Stimulated activated naive CD8-positive, alpha-beta T cell treated with anti-CD3 and anti-CD28 coated beads, Interleukin-15, amount 100 ng/mL, for 72 hours (primary cell): Measurements from ENCODE around the gene JARID2.
"Not testable (repeated sequence)": the region's sequence is repeated elsewhere in the genome, so short reads cannot be mapped to it uniquely, and the experiment has no call there.

Source experiments
- ATAC-seq: fragments of 150-1000 bp; cut with Tn5 transposase; 2 replicates; pipeline ENCODE4 v1.10.0; 2021; ENCODE audit warnings: mild to moderate bottlenecking, moderate library complexity
- DNase-seq, 2 donors: peaks; one replicate each; pipeline ENCODE4 v3.0.0; 2021 to 2022
- H3K27ac Mint-ChIP-seq, 2 donors: one replicate each; pipeline ENCODE4 v1.8.0; 2022; ENCODE audit warnings: mild to moderate bottlenecking in 2 of 2, mixed read lengths in 2 of 2, moderate library complexity in 2 of 2
- H3K27me3 Mint-ChIP-seq: one replicate; pipeline ENCODE4 v1.8.0; 2022; ENCODE audit warnings: mixed read lengths
- H3K4me1 Mint-ChIP-seq: one replicate; pipeline ENCODE4 v1.8.0; 2022; ENCODE audit warnings: mild to moderate bottlenecking, mixed read lengths
- H3K4me3 Mint-ChIP-seq, 2 donors: one replicate each; pipeline ENCODE4 v1.8.0; 2022; ENCODE audit warnings: mild to moderate bottlenecking in 2 of 2, mixed read lengths in 2 of 2, moderate library complexity in 1 of 2
- H3K9me3 Mint-ChIP-seq, 2 donors: one replicate each; pipeline ENCODE4 v1.8.0; 2022; ENCODE audit warnings: mixed read lengths in 2 of 2

Gene JARID2

DNA sequence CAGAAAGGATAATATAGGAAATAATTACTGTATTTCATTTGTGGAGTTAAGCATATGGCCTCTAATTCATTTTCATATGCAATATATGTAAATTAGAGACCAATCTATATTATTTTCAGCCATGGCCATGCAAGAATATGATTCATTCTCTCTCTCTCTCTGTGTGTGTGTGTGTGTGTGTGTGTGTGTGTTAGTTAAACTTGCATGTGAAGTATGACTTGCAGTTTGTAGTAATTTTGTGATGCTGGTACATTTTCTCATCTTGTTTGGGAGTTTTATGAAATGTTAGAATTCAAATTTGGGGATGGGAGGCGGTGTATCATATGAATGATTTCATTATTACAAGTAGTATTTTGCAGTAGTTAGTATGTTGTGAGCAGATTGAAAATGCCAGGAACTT, 74.8 kb downstream of the JARID2 start:
- Mint-ChIP-seq H3K9me3 (no peaks in the 10 kb centered on the region), H3K27ac (peak overlapping the region; percentile 45 to 91), H3K4me3 (peak overlapping the region; percentile 74 to 81), H3K27me3 (no peaks in the 10 kb centered on the region), H3K4me1 (peaks cover 96% of the 10 kb centered on the region)
- ATAC-seq = no peak
- DNase-seq = no peak

DNA sequence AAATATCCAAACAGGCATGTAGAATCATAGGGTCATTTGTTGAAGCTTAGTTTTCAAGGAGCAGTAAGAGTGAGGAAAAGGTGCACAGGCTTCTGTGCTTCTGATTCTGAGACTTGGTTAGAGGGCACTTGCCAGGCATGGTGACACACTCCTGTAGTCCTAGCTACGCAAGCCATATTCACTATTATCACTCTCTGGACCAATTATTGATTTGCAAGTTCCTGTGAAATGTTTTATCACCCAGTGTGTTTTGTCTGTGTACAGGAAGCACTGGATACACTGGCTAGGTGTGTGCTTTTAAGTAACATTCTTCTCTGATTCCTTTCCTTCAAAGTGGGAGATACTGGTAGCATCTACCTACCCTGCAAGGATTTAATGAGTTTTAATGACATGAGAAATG, 76.3 kb downstream of the JARID2 start:
- peak overlapping the region in 1 of 2 donors; percentile 64 for H3K27ac Mint-ChIP-seq
- no peaks in the 10 kb centered on the region for H3K27me3 Mint-ChIP-seq
- no peak for DNase-seq
- H3K9me3 Mint-ChIP-seq = no peaks in the 10 kb centered on the region
- peak overlapping the region; percentile 35 to 81 for H3K4me3 Mint-ChIP-seq
- no peak for ATAC-seq
- H3K4me1 Mint-ChIP-seq = peaks cover 96% of the 10 kb centered on the region

DNA sequence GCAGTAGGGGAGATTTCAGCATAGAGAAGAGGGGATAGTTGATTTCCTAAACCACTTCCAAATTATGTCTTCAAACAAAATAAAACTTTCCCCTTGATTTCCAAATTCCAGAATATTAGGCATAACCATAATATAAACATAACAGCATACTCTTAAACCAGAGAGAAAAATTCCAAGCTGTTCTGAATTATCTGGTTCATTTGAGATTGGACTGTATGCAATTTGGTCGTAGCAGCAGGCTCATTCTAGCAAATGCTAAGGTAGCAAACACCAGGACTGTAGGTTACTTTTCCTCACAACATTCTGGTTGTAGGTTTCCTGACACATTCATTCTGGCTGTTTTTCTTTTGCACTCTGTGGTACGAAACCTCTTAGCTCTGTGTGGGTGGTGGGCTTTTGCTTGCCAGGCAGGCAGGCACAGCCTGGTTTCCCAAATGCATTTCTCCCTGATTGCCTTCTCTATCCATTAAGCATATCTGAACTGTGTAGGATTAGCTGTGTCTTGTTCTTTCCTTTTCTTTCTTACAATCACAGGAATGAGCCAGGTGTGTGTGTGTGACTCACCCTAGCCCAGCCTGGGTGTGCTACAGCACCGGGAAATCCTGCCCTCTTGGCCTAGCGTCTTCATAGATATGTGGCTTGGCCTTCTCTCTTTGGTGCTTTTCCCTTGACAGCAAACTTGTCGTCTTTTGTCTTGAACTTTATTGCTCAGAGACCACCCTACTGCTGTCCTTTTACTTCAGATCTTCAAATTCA, 77.1 kb downstream of the JARID2 start:
- no peak for ATAC-seq
- no peak for DNase-seq
- Mint-ChIP-seq H3K27me3 (no peaks in the 10 kb centered on the region), H3K9me3 (no peaks in the 10 kb centered on the region), H3K4me1 (peaks cover 96% of the 10 kb centered on the region), H3K4me3 (peak overlapping the region; percentile 53 to 81), H3K27ac (peak overlapping the region; percentile 59 to 77)

DNA sequence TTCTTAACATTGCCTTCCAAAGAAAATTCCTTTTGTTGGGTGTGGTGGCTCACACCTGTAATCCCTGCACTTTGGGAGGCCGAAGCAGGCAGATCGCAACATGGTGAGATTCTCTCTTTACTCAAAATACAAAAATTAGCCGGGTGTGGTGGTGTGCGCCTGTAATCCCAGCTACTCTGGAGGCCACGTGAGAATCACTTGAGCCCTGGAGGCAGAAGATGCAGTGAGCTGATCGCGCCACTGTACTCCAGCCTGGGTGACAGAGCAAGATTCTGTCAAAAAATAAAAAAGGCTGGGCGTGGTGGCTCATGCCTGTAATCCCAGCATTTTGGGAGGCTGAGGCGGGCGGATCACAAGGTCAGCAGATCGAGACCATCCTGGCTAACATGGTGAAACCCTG, 77.7 kb downstream of the JARID2 start:
- DNase-seq, ATAC-seq, H3K9me3 Mint-ChIP-seq, H3K27me3 Mint-ChIP-seq: not testable (repeated sequence)
- Mint-ChIP-seq H3K4me1 (peaks cover 96% of the 10 kb centered on the region), H3K4me3 (peak overlapping the region in 1 of 2 donors; percentile 81), H3K27ac (peak overlapping the region; percentile 59 to 77)

DNA sequence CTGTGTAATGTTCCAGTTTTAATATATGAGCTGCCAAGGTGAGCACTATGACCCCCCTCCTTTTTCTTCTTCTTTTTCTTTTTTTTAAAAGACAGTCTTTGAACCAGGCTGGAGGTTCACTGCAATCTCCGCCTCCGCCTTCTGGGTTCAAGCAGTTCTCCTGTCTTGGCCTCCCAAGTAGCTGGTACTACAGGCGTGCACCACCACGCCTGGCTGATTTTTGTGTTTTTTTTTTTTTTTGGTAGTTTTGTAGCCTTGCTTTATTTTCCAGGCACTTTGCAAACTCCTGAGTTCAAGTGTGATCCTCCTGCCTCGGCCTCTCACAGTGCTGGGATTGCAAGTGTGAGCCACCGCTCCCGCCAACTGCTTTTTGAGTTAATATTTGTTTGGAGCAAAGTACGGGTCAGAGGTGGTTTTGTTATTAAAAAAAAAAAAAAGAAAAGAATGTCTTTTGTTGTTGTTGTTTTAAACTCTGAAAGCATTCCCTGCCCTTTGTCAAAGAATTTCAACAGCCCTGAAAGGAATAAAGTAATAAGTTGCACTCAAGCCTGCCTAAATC, 78.6 kb downstream of the JARID2 start:
- Mint-ChIP-seq H3K9me3 (no peaks in the 10 kb centered on the region), H3K4me1 (peaks cover 96% of the 10 kb centered on the region), H3K27ac (peak overlapping the region; percentile 33 to 98), H3K4me3 (no peak overlapping the region), H3K27me3 (no peaks in the 10 kb centered on the region)
- ATAC-seq = no peak
- DNase-seq = no peak

DNA sequence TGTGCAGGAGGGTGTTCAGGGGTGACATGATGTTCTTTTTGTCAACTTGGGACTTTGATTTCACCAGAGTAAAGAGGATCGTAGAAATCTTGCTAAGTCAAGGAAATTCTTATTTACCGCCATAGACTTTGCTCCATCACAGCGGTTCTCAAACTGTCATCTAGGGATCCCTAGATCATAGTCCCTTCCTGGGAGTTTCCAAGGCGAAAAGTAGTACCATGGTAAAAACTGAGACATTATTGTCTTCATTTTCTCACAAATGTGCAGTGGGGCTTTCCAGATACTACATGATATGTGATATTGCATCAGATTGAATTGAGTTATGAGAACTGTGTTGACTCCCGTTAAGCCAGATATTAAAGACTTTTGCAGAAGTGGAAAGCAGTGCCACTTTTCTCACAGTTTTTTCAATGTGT, 79.7 kb downstream of the JARID2 start:
- Mint-ChIP-seq H3K27me3 (no peaks in the 10 kb centered on the region), H3K27ac (peak overlapping the region; percentile 97 to 98), H3K4me1 (peaks cover 96% of the 10 kb centered on the region), H3K4me3 (peak overlapping the region; percentile 42 to 50), H3K9me3 (no peaks in the 10 kb centered on the region)
- DNase-seq (no peak), ATAC-seq (peak; percentile 52)

DNA sequence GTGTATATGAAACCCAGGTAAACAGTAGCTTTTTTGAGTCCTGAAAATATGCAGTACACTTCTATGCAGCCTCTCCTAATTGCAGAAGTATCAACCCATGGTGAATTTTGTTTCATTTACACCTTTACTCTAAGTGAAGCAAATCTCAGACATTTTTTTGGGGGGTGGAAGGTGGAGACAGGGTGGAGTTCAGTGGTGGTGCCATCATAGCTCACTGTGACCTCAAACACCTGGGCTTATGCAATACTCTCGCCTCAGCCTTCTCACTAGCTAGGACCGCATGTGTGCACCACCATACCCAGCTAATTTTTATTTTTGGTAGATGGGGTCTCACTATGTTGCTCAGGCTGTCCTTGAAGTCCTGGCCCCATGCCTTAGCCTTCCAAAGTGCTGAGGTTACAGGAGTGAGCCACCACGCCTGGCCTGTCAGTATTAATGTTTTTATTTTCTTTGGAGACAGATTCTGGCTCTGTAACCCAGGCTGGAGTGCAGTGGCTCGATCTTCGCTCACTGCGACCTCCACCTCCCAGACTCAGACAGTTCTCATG, 80.3 kb downstream of the JARID2 start:
- peak overlapping the region; percentile 94 to 98 for H3K27ac Mint-ChIP-seq
- H3K4me3 Mint-ChIP-seq = peak overlapping the region; percentile 18 to 69
- H3K27me3 Mint-ChIP-seq = no peaks in the 10 kb centered on the region
- DNase-seq (peak in 1 of 2 donors; percentile 55), ATAC-seq (peak; percentile 70)
- H3K4me1 Mint-ChIP-seq = peaks cover 96% of the 10 kb centered on the region
- H3K9me3 Mint-ChIP-seq = no peaks in the 10 kb centered on the region

DNA sequence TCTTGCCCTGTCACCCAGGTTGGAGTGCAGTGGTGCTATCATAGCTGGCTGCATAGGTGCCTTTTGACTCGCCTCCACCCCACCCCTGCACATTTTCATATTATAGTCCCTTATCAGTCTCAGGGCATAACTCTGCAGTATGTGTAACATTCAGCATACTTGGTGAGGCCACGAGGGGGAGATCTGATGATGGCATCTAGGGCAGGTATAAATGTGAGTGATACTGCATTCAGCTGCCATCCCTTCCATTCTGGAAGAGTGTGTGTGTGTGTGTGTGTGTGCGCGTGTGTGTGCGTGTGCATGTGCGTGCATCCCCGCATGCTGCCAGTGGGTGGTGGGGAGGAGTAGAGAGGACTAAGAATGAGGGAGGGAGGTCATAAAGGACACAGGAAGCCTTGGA, 81.4 kb downstream of the JARID2 start:
- H3K4me3 Mint-ChIP-seq = peak overlapping the region; percentile 62 to 69

DNA sequence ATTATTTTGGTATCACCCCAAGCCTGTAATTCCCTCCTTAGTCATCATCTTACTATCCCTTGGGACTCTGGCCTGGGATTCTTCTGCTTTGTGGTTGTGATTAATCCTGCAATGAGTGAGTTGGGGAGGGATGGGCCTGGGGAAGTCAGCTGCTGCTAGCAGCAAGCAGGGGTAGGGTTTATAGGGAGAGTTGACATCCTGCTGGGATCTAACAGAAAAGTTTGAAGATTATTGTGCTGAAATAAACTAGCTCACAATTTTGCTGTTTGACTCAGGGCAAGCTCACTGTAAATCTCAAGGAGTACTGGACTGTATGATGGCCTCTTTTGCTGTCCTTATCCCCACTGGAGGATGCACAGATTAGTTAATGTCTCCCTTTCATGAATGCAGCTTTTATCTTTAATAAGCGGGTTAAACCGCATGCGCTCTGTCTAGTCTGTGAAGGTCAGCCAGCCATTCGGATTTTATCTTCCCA, 83.4 kb downstream of the JARID2 start:
- Mint-ChIP-seq H3K9me3 (no peaks in the 10 kb centered on the region), H3K27ac (peak overlapping the region; percentile 87 to 97), H3K4me1 (peaks cover 97% of the 10 kb centered on the region), H3K4me3 (peak overlapping the region; percentile 72 to 78), H3K27me3 (no peaks in the 10 kb centered on the region)
- ATAC-seq (no peak), DNase-seq (no peak)

More for the DNA sequence above, 81.4 kb downstream of the JARID2 start:
- Mint-ChIP-seq H3K9me3 (no peaks in the 10 kb centered on the region), H3K4me1 (peaks cover 96% of the 10 kb centered on the region), H3K27ac (peak overlapping the region; percentile 94 to 98), H3K27me3 (no peaks in the 10 kb centered on the region)
- ATAC-seq (peak; percentile 85), DNase-seq (peak; percentile 44 to 65)

DNA sequence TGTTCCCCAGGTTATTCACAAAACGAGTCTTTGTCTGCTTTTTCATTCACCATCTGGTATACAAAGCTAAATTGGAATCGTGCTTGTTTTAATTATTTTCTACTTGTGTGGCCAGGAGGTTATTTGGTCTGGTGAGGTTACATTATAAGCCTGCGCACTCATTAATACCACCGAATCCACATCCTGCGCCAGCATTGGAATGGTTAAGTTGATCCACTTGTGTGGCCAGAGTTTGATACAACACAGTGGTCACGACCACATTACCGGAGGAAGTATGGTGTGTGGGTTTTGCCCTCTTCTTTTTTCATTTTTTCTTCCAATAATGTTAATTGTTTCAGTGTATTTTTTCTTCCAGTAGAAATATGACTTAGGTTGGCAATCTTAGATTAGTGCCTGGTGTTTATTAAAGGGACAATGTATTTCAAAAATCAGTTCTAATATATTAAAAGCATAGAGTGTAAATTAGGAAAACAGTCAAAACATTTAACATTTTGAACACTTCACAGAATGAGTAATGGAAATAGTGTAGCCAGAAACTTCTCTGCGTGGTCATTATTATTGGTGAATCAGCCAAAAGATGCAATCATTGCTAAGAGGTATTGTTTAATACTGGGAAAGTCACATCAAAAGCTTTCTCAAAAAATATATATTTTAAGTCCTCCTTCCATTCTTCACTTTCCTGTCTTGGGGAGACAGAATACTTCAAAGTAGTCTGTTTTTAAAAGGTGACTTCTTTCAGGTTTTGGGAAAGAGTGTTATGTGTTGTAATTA, 84.5 kb downstream of the JARID2 start:
- peak overlapping the region; percentile 72 to 78 for H3K4me3 Mint-ChIP-seq
- ATAC-seq (peak; percentile 56), DNase-seq (peak in 1 of 2 donors; percentile 62)
- H3K27me3 Mint-ChIP-seq = no peaks in the 10 kb centered on the region
- H3K27ac Mint-ChIP-seq = peak overlapping the region; percentile 95 to 97
- peaks cover 98% of the 10 kb centered on the region for H3K4me1 Mint-ChIP-seq
- H3K9me3 Mint-ChIP-seq = no peaks in the 10 kb centered on the region

DNA sequence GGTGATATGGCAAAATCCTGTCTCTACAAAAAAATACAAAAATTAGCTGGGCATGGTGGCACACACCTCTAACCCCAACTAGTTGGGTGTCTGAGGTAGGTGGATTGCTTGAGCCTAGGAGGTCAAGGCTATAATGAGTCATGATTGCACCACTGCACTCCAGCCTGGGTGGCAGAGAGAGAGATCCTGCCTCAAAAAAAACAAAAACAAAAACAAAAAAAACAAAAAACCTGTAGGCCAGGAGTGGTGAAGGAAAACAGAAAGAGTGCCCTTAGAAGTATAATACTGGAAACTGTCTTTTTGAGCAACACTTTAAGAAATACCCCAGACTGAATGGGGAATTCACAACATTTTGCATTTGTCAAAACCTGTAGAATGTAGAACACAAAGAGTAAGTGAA, 85.3 kb downstream of the JARID2 start:
- ATAC-seq (peak; percentile 48), DNase-seq (no peak)
- Mint-ChIP-seq H3K27ac (peak overlapping the region; percentile 95 to 97), H3K4me3 (peak overlapping the region; percentile 72 to 78), H3K27me3 (no peaks in the 10 kb centered on the region), H3K4me1 (peaks cover 98% of the 10 kb centered on the region), H3K9me3 (no peaks in the 10 kb centered on the region)

DNA sequence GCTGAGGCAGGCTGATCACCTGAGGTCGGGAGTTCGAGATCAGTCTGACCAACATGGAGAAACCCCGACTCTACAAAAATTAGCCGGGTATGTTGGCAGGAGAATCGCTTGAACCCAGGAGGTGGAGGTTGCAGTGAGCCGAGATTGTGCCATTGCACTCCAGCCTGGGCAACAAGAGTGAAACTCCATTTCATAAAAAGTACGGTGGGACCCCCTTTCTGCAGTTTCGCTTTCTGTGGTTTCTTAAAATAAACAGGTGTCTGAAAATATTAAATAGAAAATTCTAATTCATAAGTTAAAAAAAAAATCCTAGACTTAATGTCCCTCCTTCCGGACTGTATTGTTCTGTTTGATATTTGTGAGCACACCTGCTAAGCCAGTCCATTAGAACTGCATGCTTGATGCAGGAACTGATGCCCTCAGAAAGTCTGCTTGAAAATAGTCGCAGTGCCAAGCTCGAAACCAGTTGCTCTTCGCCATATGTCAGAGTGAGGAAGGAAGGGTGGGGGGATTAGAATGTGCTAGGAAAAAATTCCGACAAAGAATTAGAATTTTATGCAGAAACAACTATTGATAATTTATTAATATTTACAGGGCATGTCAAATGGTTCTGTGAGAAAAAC, 85.9 kb downstream of the JARID2 start:
- Mint-ChIP-seq H3K4me1 (peaks cover 98% of the 10 kb centered on the region), H3K27me3 (no peaks in the 10 kb centered on the region), H3K4me3 (peak overlapping the region; percentile 72 to 78), H3K9me3 (no peaks in the 10 kb centered on the region), H3K27ac (peak overlapping the region; percentile 95 to 97)
- ATAC-seq = no peak
- no peak for DNase-seq

DNA sequence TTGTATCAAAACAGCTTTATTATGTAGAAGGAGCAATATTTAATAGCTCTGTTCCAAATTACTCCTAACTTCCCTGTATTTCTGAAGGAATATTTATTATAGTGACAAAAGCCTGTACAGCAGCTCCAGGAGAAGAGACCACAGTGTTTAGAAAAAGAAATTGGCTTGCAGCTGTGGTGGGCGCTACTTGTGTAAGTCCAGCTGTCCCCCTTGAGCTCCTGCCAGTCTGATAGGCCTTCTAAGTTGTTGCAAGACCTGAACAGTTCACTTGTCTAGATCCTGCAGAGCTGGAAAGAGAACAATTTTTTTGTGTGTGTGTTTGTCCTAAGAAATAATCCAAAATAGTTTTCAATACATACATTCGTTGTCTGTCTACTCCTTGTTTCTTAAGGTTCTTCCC, 86.6 kb downstream of the JARID2 start:
- Mint-ChIP-seq H3K4me1 (peaks cover 98% of the 10 kb centered on the region), H3K27me3 (no peaks in the 10 kb centered on the region), H3K4me3 (no peak overlapping the region), H3K27ac (no peak overlapping the region), H3K9me3 (no peaks in the 10 kb centered on the region)
- ATAC-seq (no peak), DNase-seq (no peak)

DNA sequence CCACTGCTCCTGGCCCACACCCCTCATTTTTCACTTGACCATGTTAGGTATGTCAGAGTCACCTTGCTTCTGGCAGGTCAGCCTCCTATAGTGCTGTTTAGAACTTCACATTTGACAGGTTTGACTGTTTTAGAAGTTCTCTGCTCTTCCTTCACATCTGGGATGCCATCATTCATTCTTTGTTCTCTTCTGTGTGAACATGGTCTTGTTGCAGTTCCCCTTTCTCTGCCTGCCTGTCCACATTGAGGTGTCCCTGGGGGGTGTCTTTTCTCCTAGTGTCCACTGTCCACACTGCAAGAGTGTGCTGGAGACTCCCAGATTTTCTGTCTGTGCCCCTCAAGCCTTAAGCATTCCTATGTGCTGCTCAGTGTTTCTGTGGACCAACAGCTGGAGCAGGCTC, 89.5 kb downstream of the JARID2 start:
- Mint-ChIP-seq H3K9me3 (no peaks in the 10 kb centered on the region), H3K27me3 (no peaks in the 10 kb centered on the region), H3K4me1 (peaks cover 94% of the 10 kb centered on the region), H3K27ac (peak overlapping the region; percentile 72 to 92), H3K4me3 (no peak overlapping the region)
- no peak for DNase-seq
- no peak for ATAC-seq

DNA sequence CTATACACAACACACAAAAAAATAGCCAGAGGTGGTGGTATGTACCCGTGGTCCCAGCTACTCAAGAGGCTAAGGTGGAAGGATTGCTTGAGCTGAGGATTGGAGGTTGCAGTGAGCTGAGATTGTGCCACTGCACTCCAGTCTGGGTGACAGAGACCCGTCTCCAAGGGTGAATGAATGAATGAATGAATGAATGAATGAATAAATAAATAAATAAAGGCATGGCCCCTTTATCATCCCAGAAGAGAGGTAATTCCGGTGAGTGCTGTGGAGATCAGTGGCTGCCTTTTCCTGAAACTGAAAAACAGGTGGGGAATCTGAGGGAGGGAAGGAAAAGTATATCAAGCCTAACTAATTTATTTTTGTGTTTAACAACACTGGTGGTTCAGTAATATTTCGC, 90.0 kb downstream of the JARID2 start:
- ATAC-seq (no peak), DNase-seq (no peak)
- Mint-ChIP-seq H3K27ac (peak overlapping the region in 1 of 2 donors; percentile 5), H3K4me1 (peaks cover 94% of the 10 kb centered on the region), H3K27me3 (no peaks in the 10 kb centered on the region), H3K4me3 (peak overlapping the region; percentile 18 to 44), H3K9me3 (no peaks in the 10 kb centered on the region)
